Stimulated activated CD4-positive, alpha-beta T cell treated with anti-CD3 and anti-CD28 coated beads, Interleukin-4, amount 100 ng/mL, for 48 hours (primary cell): ENCODE measurements around the gene TERB1.

Experiments used
- DNase-seq, 2 donors: peaks; one replicate each; pipeline ENCODE4 v3.0.0-alpha.2; 2020; ENCODE audit warnings: low read depth in 2 of 2

The TERB1 gene, protein sequence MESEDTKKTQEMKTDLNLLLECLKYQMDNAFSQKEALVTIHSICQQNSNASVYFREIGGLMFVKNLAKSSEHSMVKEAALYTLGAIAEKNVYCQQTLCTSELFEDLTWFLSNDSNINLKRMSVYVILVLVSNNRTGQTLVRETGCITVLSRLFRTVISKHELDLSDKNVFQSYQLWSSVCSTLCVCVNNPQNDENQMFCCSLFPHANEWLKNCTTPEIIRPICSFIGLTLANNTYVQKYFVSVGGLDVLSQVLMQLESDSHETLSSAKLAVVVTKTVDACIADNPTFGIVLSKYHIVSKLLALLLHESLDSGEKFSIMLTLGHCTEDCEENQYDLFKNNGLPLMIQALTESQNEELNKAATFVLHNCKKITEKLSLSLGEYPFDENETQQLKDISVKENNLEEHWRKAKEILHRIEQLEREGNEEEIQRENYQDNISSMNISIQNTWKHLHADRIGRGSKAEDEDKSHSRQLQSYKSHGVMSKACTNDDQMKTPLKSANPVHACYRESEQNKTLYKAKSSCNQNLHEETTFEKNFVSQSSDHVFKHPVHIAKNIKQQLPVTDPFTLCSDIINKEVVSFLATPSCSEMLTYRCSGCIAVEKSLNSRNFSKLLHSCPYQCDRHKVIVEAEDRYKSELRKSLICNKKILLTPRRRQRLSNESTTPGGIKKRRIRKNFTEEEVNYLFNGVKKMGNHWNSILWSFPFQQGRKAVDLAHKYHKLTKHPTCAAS

DNA sequence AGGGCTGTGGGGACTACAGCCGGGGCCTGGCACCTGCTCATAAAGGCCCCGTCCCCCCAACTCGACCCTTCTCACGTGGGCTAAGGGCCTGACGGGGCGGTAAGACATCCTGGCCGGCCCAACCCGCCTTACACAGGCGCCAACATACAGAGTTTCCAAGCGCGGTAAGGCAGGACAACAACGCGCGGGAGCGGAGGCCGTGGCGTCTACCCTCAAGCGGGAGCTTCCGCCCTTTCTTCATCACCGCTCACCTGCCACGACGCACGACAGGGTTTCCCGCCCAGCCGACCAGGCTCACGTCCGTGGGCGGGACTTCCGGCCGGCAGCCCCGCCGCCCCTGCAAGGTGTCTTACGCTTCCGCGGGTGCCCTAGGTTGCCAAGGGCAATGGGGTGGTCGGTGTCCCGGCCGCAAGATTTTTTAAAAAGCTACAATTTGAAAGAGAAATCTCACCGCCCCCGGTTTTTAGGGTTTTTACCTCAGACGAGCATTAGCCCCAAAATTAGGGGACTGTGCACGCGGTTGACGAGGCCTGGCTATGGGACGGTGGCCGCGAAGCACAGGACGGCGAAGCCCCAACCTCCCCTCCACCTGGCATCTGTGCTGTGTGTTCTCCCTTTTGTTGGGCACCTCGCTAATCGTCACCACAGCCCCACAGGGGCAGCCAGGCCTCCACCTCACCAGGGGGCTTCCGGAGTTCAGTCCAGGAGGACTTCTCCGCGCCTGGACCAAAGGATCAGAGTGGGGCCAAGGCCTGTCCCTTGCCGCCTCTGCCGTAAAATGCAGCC is at the start of gene TERB1:
Gene TERB1, minus strand, starts transcription at position 265 of the 786 bp plus-strand sequence. CDS start 4,786 bp downstream, outside the sequence.
- no peak for DNase-seq

DNA sequence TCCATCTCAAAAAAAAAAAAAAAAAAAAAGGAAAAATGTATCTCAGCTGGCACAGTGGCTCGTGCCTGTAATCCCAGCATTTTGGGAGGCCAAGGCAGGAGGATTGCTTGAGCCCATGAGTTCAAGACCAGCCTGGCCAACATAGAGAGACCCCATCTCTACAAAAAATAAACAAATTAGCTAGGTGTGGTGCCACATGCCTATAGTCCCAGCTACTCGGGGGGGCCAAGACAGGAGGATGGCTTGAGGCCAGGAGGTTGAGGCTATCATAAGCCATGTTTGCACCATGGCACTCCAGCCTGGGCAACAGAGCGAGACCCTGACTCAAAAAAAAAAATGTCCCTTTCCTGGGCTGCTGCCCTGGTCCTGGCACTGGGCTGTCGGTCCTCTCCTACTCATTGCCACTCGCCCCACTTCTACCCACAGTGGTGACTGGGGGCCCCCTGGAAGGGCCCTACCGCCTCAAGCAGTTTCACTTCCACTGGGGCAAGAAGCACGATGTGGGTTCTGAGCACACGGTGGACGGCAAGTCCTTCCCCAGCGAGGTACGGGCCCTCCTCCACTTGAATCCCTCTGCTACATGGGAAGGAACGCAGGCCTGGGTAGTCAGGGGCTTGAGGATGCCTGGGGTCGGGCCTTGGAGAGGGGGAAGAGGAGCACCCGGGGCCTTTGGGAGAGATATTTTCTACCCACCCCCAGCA is 48.9 kb upstream of the TERB1 start:
- no peak for DNase-seq

DNA sequence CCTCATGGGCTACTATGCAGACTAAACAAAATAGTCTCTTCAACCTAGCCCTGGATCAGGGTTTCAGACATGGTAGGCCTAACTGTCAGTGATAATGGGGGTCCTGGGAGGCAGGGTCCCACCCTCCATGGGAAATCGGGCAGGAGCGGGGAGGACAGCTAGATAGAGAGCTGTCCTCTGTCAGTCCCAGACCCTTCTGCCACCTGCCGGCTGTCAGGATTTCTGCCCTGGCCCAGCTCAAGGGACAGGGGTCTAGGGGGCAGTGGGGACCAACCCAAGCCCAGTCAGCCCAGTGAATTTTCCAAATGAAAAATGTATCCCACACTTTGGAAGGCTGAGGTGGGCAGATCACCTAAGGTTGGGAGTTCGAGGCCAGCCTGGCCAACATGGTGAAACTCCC is 48.2 kb upstream of the TERB1 start:
- DNase-seq = no peak

DNA sequence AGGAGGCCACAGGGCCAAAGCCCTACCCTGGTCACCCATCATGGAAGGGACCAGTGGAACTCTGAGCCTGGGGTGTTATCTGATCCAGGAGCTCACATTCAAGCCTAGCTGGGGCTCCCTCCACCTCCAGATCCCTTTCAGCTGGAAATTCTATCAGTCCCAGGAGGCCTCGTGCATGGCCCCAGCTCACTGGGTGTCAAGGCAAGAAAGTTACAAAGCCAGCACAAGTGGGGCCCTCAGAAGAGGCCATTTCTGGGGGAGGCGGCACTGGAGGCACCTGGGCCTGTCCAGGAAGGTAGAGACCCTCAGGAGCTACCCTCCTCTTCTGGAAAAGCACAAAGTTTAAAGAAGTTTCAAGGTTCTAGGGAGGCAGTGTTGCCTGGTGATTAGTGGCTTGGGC is 47.6 kb upstream of the TERB1 start:
- DNase-seq = no peak

DNA sequence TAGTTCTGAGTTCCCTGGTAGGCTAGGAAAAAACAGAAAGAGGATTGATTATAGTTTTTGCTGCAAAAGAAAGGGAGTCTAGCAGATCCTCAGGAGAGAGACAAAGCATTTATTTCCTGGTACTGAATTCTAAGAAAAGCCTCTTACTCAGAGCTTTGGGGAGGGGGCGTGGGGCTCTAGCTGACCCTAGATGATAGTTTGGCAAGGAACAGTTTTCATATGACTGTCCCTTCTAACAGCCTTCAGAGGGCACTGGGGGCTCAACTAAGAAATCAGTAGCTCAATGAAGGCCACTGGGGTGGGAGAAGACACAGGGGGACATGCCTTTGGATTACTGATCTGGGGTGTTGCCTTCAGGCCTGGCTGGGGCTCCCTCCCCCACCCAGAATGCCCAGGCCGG is 46.8 kb upstream of the TERB1 start:
- no peak for DNase-seq

DNA sequence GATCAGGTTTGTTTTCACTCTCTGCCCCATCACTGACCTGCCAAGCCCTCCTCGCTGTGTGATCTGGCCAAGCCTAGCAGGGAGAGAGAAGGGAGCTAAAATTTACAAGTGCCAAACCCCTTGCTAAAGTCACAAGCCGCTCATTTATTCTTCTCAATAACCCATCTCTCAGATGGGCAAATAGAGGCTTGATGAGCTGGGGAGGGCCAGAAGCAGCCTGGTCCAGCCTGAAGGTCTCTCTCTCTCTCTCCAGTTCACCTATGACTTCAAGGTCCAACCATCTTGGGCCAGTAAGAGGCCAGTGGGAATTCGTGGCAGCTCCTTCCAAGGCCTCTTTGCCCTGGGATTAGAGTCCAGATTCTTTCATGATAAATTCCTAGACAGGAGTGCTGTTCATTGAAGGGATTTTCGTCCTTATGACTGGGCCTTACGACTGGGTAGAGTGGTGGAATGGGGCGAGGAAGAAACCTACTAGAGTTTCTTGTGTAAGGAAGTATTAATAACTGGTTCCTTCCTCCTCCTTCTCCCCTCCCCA is 46.2 kb upstream of the TERB1 start:
- DNase-seq = no peak

DNA sequence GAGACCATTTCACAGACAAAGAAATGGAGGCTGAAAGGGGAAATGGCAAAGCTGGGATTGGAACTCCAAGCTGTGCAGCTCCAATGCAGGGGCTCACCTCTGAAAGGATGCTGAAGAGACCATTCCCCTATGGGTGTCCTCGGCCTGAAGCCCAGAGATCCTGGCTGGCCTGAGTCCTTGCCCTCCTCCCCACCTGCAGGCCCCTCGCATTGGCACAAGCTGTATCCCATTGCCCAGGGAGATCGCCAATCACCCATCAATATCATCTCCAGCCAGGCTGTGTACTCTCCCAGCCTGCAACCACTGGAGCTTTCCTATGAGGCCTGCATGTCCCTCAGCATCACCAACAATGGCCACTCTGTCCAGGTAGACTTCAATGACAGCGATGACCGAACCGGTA is 45.4 kb upstream of the TERB1 start:
- no peak for DNase-seq

DNA sequence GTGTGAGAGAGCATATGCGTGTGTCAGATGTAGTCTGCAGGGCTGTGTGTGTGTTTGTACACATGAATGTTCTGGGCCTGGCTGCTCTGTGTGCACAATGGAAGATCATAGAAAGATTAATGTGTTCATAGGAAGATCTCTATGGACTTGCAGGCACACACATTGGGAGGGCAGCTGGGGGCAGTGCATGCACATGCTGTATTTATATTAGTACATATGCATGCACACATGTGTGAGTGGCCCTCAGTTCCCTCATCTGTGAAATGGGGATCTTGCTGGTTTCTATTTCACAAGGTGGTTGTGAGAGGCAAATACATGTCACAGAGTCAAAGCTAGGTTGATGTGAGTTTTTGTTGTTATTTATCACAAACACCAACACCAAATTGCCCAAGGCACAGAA is 44.9 kb upstream of the TERB1 start:
- DNase-seq = no peak

DNA sequence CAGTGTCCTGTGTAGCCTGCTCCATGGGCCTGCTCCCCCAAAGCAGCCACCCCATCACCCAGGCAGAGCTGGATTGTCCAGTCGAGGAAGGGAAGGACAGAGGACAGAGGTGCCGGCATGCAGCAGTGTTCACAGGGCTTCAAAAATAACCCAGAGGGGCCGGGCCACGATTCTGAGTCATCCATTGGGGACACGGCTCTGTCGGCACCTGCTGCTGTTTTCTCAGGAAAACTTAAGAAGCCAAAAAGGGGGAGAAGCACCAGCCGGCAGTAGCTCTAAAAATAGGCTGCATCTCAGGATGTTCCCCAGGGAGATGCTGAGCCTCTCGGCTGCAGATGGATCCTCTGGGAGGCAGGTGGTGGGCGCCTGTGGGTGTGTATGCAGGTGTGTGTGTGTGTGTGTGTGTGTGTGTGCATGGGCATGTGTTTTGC is 44.4 kb upstream of the TERB1 start:
- no peak for DNase-seq

DNA sequence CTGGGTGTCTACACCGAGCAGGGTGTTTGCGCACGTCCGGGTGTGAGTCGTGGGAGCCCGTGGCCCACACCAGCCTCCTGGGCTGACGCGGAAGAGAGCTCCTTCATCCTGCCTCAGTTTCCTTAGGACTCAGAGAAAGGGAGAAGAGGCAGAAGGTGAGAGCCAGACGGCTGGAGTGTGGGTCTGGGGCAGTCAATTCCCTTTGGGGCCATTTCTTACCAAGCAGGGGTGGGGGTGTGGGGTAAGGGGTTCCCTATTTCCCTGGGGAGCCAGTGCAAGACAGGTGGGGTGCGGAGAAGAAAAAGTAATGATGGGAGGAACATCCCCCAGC is 43.7 kb upstream of the TERB1 start:
- DNase-seq = no peak

DNA sequence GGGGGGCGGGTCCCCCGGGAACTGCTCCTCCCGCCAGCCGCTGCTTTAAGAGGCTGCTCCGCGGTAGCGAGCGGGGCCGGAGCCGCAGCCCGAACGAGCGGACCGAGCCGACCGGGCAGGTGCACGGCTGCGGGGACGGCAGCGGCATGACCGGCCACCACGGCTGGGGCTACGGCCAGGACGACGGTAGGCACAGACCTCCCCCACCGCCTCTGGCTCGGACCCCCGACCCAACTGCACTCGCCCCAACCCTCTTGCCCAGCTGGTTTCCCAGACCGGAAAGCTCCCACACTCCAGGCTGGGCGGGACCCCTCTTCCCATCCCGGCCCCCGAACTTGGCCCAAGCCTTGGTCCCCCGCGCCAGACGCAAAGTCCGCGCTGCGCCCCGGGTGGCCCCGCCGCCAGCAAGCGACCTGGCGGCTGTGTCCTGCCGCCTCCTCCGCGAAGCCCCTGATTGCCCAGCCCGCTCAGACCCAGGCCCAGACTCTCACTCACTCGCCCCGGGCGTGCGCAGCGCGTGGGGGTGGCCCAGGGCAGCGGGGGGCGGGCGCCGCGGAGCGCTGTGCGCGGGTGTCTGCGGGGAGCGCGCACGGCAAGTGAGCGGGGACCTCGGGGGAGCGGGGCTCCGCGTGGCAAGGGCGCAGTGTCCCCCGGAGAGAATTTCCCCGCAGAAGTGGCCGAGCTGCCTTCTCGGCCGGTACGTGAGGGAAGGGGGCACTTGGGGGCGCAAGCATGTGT is 43.1 kb upstream of the TERB1 start, which contains the start of gene CA7:
Gene CA7, plus strand, starts transcription at position 73 of the 738 bp plus-strand sequence. Its CDS starts 74 bp downstream, at position 147.
- no peak for DNase-seq

DNA sequence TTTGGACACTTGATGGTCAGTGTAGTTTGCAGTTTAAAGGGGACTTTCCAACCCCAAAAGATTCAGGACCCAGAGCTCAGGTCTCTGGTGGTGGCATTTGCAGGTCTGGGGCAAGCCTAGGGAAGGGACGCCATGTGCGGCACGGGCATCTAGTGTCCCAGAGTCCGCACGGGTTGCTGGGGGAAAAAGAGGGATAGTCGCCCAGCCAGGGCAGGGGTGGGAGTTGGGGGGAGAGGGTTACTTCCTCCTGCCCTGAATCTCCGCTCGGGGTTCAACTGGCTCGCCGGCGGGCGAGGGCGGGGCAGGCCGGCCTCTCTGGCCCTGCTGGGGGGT is 42.6 kb upstream of the TERB1 start:
- no peak for DNase-seq

DNA sequence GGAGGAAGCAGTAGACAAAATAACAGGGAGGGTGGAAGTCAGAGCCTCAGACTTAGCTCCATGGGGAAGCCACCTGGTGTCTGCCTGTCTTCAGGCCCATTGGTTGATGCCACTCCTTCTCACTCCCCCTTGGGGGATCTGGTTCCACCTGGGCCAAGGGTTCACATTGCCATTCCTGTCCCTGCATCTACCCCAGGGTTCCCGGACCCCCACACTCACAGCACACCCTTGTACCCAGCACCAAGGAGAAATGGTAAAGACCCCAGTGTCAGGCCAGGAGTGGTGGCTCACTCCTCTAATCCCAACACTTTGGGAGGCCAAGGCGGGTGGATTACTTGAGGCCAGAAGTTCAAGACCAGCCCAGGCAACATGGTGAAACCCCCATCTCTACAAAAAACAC is 41.8 kb upstream of the TERB1 start:
- no peak for DNase-seq

DNA sequence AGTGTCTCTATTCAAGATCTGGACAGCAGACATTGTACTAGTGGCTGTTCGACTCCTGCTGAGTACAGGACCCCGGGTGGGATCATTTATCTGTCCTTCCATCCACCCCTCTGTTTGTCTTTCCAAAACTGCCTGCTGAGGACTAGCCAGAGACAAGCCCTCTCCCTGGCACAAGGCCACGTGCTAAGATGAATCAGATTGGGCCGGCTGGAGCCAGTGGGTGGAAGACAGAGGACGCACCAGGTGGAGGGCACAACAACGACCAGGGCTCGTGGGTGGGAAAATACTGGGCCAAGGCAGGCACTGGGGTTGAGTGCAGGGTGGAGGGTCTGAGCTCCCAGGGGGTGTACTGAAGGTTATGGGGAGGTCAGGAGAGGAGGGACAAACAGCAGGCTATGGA is 41.4 kb upstream of the TERB1 start:
- no peak for DNase-seq

DNA sequence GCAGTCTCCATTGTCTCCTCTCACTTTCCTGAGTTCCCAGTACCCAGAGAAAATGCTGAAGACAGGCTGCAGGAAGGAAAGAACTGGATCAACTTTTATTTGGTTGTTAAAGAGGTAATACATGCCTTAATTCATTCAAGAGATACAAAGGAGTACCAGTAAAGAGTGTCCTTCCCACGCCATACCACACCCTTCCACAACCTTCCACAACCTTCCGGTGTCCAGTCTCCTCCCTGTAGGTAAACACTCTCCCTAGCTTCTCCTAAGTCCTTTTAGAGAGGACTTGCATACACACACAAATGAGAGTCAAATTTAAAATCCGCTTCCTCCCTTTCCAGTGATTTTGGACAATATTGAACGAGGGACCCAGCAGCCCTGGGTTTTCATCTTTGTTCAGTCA is 40.0 kb upstream of the TERB1 start:
- no peak for DNase-seq

DNA sequence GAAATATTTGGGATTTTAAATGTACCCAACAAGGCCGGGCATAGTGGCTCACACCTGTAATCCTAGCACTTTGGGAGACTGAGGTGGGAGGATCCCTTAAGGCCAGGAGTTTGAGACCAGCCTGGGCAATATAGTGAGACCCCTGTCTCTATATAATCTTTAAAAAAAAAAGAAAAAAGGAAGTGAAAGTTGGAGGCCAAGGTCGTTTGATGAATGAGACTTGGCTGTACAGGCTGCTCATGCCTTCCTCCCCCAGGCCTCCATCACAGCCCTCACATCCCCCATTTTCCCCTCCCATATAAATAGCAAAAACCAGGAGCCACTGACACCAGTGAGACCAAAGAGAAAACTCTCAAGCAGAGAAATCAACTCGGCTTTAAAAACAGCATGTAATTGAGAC is 39.5 kb upstream of the TERB1 start:
- no peak for DNase-seq

DNA sequence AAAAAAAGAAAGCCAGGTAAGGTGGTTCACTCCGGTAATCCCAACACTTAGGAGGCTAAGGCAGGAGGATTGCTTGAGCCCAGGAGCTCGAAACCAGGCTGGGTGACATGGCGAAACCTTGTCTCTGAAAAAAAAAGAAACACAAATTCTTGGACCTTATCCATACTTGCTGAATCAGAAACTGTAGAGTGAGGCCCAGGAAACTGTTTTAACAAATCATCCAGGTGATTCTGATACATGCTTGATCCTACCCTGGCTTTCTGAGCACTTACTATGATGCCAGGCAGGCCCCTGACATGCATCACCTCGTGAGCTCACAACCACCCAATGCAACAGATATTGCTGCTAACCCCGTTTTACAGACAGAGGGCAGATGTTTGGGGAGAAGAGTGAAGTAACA is 33.4 kb upstream of the TERB1 start:
- no peak for DNase-seq

DNA sequence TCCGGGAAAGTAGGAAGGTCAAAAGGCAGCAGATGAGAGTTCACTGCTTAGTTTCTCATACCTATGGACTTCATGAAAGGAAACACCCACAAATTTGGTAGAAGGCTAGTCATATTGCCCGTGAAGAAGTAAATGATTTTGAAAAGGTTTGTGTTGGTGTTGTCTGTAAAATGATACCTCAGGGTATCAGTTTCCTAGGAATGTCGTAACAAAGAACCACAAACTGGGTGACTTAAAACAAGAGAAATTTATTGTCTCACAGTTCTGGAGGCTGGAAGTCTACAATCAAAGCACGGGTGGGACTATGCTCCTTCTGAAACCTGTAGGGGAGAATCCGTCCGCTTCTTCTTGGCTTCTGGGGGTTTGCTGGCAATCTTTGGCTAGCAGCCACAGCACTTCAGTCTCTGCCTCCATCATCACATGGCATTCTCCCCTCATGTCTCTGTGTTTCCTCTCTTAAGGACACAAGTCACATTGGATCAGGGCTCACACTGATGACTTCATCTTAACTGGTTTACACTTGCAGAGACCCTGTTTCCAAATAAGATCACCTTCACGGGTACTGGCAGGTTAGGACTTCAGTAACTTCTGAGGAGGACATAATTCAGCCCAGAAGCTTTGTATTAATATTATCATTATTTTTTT is 31.4 kb upstream of the TERB1 start:
- no peak for DNase-seq

DNA sequence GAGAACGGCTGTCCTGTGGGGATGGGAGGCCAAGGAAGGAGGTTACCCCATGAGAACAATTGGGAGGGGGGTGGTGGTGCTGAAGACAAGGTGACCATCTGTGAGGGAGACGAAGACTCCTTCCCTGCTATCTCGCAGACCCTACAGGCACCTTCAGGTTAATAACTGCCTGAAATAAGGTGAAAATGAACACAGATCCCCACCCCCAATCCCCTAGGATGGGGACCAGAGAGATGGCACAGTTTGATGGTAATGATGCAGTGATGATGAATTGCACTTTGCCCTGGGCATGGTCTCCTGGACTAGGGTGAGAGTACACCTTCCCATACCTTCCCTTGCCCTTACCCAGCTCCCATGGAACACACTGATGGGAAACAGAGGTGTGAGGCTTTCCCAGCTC is 30.8 kb upstream of the TERB1 start:
- DNase-seq = no peak
